ENCODE measurements around the gene GRHL1. TPM values are rescaled to one million over a fixed set of nuclear protein-coding genes. Genes with fewer than 3 reads are reported as not detected.

GRHL1 gene
- total and polyA plus RNA-seq, 9 of the 15 experiments (the other 6 are each of a cell fraction or from before 2014, with no cell fraction given) = 1.7 to 6.1 (median 4.7) TPM

GRCh38 chr2:9914384-9915065, 37.0 kb upstream of the GRHL1 start (continued):
- TF ChIP-seq, protein P1, sequence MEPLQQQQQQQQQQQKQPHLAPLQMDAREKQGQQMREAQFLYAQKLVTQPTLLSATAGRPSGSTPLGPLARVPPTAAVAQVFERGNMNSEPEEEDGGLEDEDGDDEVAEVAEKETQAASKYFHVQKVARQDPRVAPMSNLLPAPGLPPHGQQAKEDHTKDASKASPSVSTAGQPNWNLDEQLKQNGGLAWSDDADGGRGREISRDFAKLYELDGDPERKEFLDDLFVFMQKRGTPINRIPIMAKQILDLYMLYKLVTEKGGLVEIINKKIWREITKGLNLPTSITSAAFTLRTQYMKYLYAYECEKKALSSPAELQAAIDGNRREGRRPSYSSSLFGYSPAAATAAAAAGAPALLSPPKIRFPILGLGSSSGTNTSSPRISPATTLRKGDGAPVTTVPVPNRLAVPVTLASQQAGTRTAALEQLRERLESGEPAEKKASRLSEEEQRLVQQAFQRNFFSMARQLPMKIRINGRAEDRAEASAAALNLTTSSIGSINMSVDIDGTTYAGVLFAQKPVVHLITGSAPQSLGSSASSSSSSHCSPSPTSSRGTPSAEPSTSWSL (CRISPR knock-in tag; IDR thresholded peaks at IDR 0.05; ENCODE audit: borderline replicate concordance) = no peak
- TF ChIP-seq ZFP1 (CRISPR knock-in tag; IDR thresholded peaks at IDR 0.05) (no peak), CLOCK (CRISPR knock-in tag; IDR thresholded peaks at IDR 0.05; ENCODE audit: borderline replicate concordance) (no peak), ZSCAN32 (CRISPR knock-in tag; IDR thresholded peaks at IDR 0.05) (no peak), ZNF778 (CRISPR knock-in tag; IDR thresholded peaks at IDR 0.05) (no peak), MBD1 (CRISPR knock-in tag; IDR thresholded peaks at IDR 0.05) (no peak), NR2C2 (CRISPR knock-in tag; IDR thresholded peaks at IDR 0.05) (0 out of 2 replicates have a peak, but pooled peaks have one; percentile 39), NR2C2 (tag; IDR thresholded peaks at IDR 0.05) (no peak), SNIP1 (IDR thresholded peaks at IDR 0.05; ENCODE audit: low read depth) (no peak), ZC3H4 (CRISPR knock-in tag; IDR thresholded peaks at IDR 0.05; ENCODE audit: borderline replicate concordance) (no peak), ZNF431 (CRISPR knock-in tag; IDR thresholded peaks at IDR 0.05) (peak; percentile 74; the same call in 1 of the 2 replicates), ZNF444 (CRISPR knock-in tag; IDR thresholded peaks at IDR 0.05) (no peak), SMARCA5 (IDR thresholded peaks at IDR 0.05) (no peak), CBFA2T2 (conservative IDR thresholded peaks at IDR 0.05) (no peak), SAFB2 (IDR thresholded peaks at IDR 0.05; ENCODE audit: borderline replicate concordance, low read depth, low read length, severe bottlenecking) (no peak)
- TF ChIP-seq, protein P2, sequence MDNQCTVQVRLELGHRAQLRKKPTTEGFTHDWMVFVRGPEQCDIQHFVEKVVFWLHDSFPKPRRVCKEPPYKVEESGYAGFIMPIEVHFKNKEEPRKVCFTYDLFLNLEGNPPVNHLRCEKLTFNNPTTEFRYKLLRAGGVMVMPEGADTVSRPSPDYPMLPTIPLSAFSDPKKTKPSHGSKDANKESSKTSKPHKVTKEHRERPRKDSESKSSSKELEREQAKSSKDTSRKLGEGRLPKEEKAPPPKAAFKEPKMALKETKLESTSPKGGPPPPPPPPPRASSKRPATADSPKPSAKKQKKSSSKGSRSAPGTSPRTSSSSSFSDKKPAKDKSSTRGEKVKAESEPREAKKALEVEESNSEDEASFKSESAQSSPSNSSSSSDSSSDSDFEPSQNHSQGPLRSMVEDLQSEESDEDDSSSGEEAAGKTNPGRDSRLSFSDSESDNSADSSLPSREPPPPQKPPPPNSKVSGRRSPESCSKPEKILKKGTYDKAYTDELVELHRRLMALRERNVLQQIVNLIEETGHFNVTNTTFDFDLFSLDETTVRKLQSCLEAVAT (IDR thresholded peaks at IDR 0.05) = no peak
- TF ChIP-seq, protein P3, sequence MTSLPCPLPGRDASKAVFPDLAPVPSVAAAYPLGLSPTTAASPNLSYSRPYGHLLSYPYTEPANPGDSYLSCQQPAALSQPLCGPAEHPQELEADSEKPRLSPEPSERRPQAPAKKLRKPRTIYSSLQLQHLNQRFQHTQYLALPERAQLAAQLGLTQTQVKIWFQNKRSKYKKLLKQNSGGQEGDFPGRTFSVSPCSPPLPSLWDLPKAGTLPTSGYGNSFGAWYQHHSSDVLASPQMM (CRISPR knock-in tag; IDR thresholded peaks at IDR 0.05) = no peak
- TF ChIP-seq, protein P4, sequence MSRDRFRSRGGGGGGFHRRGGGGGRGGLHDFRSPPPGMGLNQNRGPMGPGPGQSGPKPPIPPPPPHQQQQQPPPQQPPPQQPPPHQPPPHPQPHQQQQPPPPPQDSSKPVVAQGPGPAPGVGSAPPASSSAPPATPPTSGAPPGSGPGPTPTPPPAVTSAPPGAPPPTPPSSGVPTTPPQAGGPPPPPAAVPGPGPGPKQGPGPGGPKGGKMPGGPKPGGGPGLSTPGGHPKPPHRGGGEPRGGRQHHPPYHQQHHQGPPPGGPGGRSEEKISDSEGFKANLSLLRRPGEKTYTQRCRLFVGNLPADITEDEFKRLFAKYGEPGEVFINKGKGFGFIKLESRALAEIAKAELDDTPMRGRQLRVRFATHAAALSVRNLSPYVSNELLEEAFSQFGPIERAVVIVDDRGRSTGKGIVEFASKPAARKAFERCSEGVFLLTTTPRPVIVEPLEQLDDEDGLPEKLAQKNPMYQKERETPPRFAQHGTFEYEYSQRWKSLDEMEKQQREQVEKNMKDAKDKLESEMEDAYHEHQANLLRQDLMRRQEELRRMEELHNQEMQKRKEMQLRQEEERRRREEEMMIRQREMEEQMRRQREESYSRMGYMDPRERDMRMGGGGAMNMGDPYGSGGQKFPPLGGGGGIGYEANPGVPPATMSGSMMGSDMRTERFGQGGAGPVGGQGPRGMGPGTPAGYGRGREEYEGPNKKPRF (IDR thresholded peaks at IDR 0.05; ENCODE audit: low read depth, low read length) = no peak

All from K562 (cell line).